HepG2 (cell line): Measurements from ENCODE around the gene C5orf34. TPM values are rescaled to one million over a fixed set of nuclear protein-coding genes. Genes with fewer than 3 reads are reported as not detected.

Source experiments
- ARNT ChIP-seq: fragments of 450-650 bp; IDR thresholded peaks from 2 replicates; pipeline ENCODE4 v1.6.1; 2017
- ATAD3A ChIP-seq: sonication (generic); formaldehyde crosslinking; IDR thresholded peaks from 2 replicates; pipeline ENCODE4 v1.4.0; 2020; ENCODE audit warnings: missing genetic modification reagents
- ATF5 ChIP-seq: sonication (generic); formaldehyde crosslinking; IDR thresholded peaks from 2 replicates; pipeline ENCODE4 v1.4.0; 2020; ENCODE audit warnings: mild to moderate bottlenecking, low read depth, missing genetic modification reagents
- ATRX ChIP-seq: sonication (generic); formaldehyde crosslinking; IDR thresholded peaks from 2 replicates; pipeline ENCODE4 v1.4.0; 2020; ENCODE audit warnings: missing genetic modification reagents, borderline replicate concordance
- DR1 ChIP-seq: sonication (generic); formaldehyde crosslinking; IDR thresholded peaks from 2 replicates; pipeline ENCODE4 v1.8.0; 2021; ENCODE audit warnings: mild to moderate bottlenecking, missing genetic modification reagents, inconsistent platforms
- EEA1 ChIP-seq: sonication (generic); formaldehyde crosslinking; IDR thresholded peaks from 2 replicates; pipeline ENCODE4 v1.5.1; 2020; ENCODE audit warnings: mild to moderate bottlenecking, missing genetic modification reagents, borderline replicate concordance
- HDAC2 ChIP-seq: sonication (generic); formaldehyde crosslinking; IDR thresholded peaks from 2 replicates; pipeline ENCODE4 v1.4.0; 2020; ENCODE audit warnings: missing genetic modification reagents
- HNRNPL ChIP-seq: fragments of 200-400 bp; formaldehyde crosslinking; IDR thresholded peaks from 2 replicates; pipeline ENCODE4 v1.6.1; 2017; ENCODE audit warnings: mild to moderate bottlenecking, low read depth, low read length
- MAF1 ChIP-seq: sonication (generic); formaldehyde crosslinking; IDR thresholded peaks from 2 replicates; pipeline ENCODE4 v1.5.0; 2020; ENCODE audit warnings: missing genetic modification reagents, borderline replicate concordance
- MLLT10 ChIP-seq: sonication (generic); formaldehyde crosslinking; IDR thresholded peaks from 2 replicates; pipeline ENCODE4 v1.4.0; 2020; ENCODE audit warnings: missing genetic modification reagents
- NR1H2 ChIP-seq: sonication (generic); formaldehyde crosslinking; IDR thresholded peaks from 2 replicates; pipeline ENCODE4 v1.8.1; 2022; ENCODE audit warnings: low read depth, missing genetic modification reagents, borderline replicate concordance
- POGZ ChIP-seq: sonication (generic); formaldehyde crosslinking; IDR thresholded peaks from 2 replicates; pipeline ENCODE4 v1.4.0; 2020; ENCODE audit warnings: mild to moderate bottlenecking, missing genetic modification reagents
- POLR2A ChIP-seq, 2 experiments: IDR thresholded peaks; 2 replicates each; pipeline ENCODE4 v1.6.1; 2011; ENCODE audit warnings: low read depth in 2 of 2, low read length in 2 of 2, mild to moderate bottlenecking in 1 of 2, moderate library complexity in 1 of 2; ENCODE audit not compliant: insufficient read depth in 1 of 2
- PRMT3 ChIP-seq: sonication (generic); formaldehyde crosslinking; IDR thresholded peaks from 2 replicates; pipeline ENCODE4 v1.8.1; 2022; ENCODE audit warnings: low read depth, mild to moderate bottlenecking, moderate library complexity, missing genetic modification reagents, borderline replicate concordance
- RNF219 ChIP-seq: sonication (generic); formaldehyde crosslinking; IDR thresholded peaks from 2 replicates; pipeline ENCODE4 v1.5.0; 2020; ENCODE audit warnings: mild to moderate bottlenecking, missing genetic modification reagents
- SALL1 ChIP-seq: sonication (generic); formaldehyde crosslinking; IDR thresholded peaks from 2 replicates; pipeline ENCODE4 v1.8.0; 2022; ENCODE audit warnings: mild to moderate bottlenecking, missing genetic modification reagents
- SMAD1 ChIP-seq: sonication (generic); formaldehyde crosslinking; IDR thresholded peaks from 2 replicates; pipeline ENCODE4 v1.4.0; 2020; ENCODE audit warnings: missing genetic modification reagents, low read depth, mild to moderate bottlenecking, borderline replicate concordance
- SMARCE1 ChIP-seq: fragments of 450-650 bp; IDR thresholded peaks from 2 replicates; pipeline ENCODE4 v1.6.1; 2017; ENCODE audit warnings: borderline replicate concordance
- TBL1XR1 ChIP-seq: fragments of 150-350 bp; IDR thresholded peaks from 2 replicates; pipeline ENCODE4 v1.6.1; 2014; ENCODE audit warnings: borderline replicate concordance, low read length; ENCODE audit not compliant: partially characterized antibody
- ZC3H13 ChIP-seq: sonication (generic); formaldehyde crosslinking; IDR thresholded peaks from 2 replicates; pipeline ENCODE4 v1.8.1; 2023; ENCODE audit warnings: mild to moderate bottlenecking, missing genetic modification reagents, moderate library complexity
- ZNF354B ChIP-seq: sonication (generic); formaldehyde crosslinking; IDR thresholded peaks from 2 replicates; pipeline ENCODE4 v1.8.0; 2022; ENCODE audit warnings: mild to moderate bottlenecking, missing genetic modification reagents
- ZNF713 ChIP-seq: sonication (generic); formaldehyde crosslinking; IDR thresholded peaks from 2 replicates; pipeline ENCODE4 v1.4.0; 2020; ENCODE audit warnings: mild to moderate bottlenecking, missing genetic modification reagents
- ZNF720 ChIP-seq: sonication (generic); formaldehyde crosslinking; IDR thresholded peaks from 2 replicates; pipeline ENCODE4 v1.4.0; 2020; ENCODE audit warnings: missing genetic modification reagents
- ZNF770 ChIP-seq: sonication (generic); formaldehyde crosslinking; IDR thresholded peaks from 2 replicates; pipeline ENCODE4 v1.5.0; 2020; ENCODE audit warnings: mild to moderate bottlenecking, missing genetic modification reagents
- ZNF816 ChIP-seq: sonication (generic); formaldehyde crosslinking; IDR thresholded peaks from 2 replicates; pipeline ENCODE4 v1.8.0; 2022; ENCODE audit warnings: missing genetic modification reagents, mild to moderate bottlenecking, borderline replicate concordance
- ZNF839 ChIP-seq: sonication (generic); formaldehyde crosslinking; IDR thresholded peaks from 2 replicates; pipeline ENCODE4 v1.4.0; 2020; ENCODE audit warnings: missing genetic modification reagents, mild to moderate bottlenecking, borderline replicate concordance
- ZZZ3 ChIP-seq: sonication (generic); formaldehyde crosslinking; IDR thresholded peaks from 2 replicates; pipeline ENCODE4 v1.4.0; 2020; ENCODE audit warnings: missing genetic modification reagents, mild to moderate bottlenecking, borderline replicate concordance
- polyA plus RNA-seq, 8 experiments: library from polyadenylated mRNA; depleted of rRNA in 3 of 8; stranded (reverse) in 7 of 8; unstranded in 1 of 8; fragments of >200 nt; fragmentation: Illumina TruSeq in 4 of 8; extraction: Trizol in 4 of 8; gene quantifications; 2 replicates each; pipeline versions ENCODE4 v1.2.1 to v1.2.3, GENCODE V29; 2011 to 2016; ENCODE audit warnings: low read depth in 4 of 8, missing spikeins in 1 of 8, mixed read lengths in 1 of 8; ENCODE audit not compliant: insufficient read depth in 1 of 8
- total RNA-seq, 5 experiments: library from RNA; depleted of rRNA; stranded (reverse); fragments of >200 nt; fragmentation: Illumina TruSeq; extraction: Trizol; gene quantifications; 2 replicates each; pipeline ENCODE4 v1.2.3, GENCODE V29; 2016; ENCODE audit warnings: low read depth in 1 of 5

C5orf34 gene
- total and polyA plus RNA-seq, 2 of the 13 experiments (the other 11 are each of a cell fraction or from before 2014, with no cell fraction given) = 3.2 to 6.4 TPM

GRCh38 chr5:43555895-43556606 lies 41.1 kb upstream of the C5orf34 start (continued):
- TF ChIP-seq ZNF770 (CRISPR knock-in tag) (no peak), HNRNPL (no peak), POGZ (CRISPR knock-in tag) (no peak), RNF219 (no peak), SMAD1 (CRISPR knock-in tag) (no peak), NR1H2 (CRISPR knock-in tag) (no peak), SMARCE1 (no peak), MAF1 (CRISPR knock-in tag) (no peak), SALL1 (CRISPR knock-in tag) (no peak; the same call in 1 of the 2 replicates), HDAC2 (CRISPR knock-in tag) (no peak), ZNF839 (CRISPR knock-in tag) (no peak), ATAD3A (CRISPR knock-in tag) (no peak), ZNF816 (no peak), DR1 (CRISPR knock-in tag) (peak; percentile 34; the same call in 1 of the 2 replicates), ATRX (CRISPR knock-in tag) (no peak), ZNF354B (no peak), POLR2A (IDR thresholded peaks at IDR 0.05; ENCODE audit: insufficient read depth in 1 of 2, low read depth in 2 of 2, low read length in 2 of 2) (no peak; a peak in 1 of 4 replicates), ARNT (no peak), ZZZ3 (CRISPR knock-in tag) (no peak), EEA1 (no peak), PRMT3 (no peak), TBL1XR1 (no peak), MLLT10 (no peak), ZNF713 (CRISPR knock-in tag) (no peak), ATF5 (CRISPR knock-in tag) (no peak), ZNF720 (CRISPR knock-in tag) (no peak), ZC3H13 (CRISPR knock-in tag) (no peak; the same call in 1 of the 2 replicates)
